ENCODE results near the gene CREG2. TPM values are rescaled to one million over a fixed set of nuclear protein-coding genes. Genes with fewer than 3 reads are reported as not detected.
A peak's percentile ranks its signal among the peaks of the same experiment; 100 is the strongest.

The CREG2 gene
- polyA plus RNA-seq, 1 donor from 2014 or later = 1.2 TPM

DNA sequence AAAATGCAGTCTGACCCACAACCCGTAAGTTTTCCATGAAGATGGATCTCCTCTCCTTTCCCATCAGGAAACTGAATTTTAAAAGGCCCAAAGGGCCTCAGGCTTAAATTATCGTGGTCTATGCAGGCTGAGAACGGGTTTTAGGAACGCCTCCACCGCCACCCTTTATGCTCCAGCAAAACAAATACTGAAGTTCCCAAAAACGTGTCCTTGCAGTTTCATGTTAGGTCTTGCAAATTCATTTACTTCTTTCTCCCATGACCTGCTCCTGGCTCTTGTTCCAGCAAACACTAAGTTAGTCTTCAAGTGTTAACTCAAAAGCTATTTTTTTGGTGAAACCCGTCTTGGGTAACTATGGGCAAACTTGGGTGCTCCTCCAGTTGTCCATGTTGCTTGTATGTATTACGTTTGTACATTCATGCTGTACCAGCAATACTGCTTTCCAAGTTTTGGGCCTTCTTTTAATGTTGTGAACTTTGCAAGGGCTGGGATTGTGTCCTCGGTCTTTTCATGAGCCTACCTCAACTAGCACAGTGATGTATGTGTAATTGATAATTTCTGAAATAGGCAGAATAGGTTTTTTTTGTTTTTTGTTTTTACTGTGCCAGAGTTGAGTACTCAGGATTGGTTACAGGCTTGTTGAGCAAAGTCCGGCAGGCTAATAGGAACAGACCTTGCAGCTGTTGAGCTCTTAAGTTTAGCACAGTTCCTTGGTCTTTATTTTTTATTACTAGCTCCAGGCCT lies 77.0 kb downstream of the CREG2 start:
- H2AFZ ChIP-seq (ENCODE audit: low read depth, low read length) = no peak overlapping the region
- peaks cover 23% of the 10 kb centered on the region for H3K79me2 ChIP-seq (replicated peaks; ENCODE audit: insufficient read depth, low read length)
- H3K9me3 ChIP-seq (ENCODE audit: low read length) = no peaks in the 10 kb centered on the region
- H3K4me2 ChIP-seq (ENCODE audit: low read length) = no peak overlapping the region
- TF ChIP-seq RAD21 (conservative IDR thresholded peaks at IDR 0.05) = no peak
- TF ChIP-seq, protein P1, sequence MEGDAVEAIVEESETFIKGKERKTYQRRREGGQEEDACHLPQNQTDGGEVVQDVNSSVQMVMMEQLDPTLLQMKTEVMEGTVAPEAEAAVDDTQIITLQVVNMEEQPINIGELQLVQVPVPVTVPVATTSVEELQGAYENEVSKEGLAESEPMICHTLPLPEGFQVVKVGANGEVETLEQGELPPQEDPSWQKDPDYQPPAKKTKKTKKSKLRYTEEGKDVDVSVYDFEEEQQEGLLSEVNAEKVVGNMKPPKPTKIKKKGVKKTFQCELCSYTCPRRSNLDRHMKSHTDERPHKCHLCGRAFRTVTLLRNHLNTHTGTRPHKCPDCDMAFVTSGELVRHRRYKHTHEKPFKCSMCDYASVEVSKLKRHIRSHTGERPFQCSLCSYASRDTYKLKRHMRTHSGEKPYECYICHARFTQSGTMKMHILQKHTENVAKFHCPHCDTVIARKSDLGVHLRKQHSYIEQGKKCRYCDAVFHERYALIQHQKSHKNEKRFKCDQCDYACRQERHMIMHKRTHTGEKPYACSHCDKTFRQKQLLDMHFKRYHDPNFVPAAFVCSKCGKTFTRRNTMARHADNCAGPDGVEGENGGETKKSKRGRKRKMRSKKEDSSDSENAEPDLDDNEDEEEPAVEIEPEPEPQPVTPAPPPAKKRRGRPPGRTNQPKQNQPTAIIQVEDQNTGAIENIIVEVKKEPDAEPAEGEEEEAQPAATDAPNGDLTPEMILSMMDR (IDR thresholded peaks at IDR 0.05; ENCODE audit: poor library complexity, severe bottlenecking) = no peak
- no peak for TF ChIP-seq SMC3 (conservative IDR thresholded peaks at IDR 0.05; ENCODE audit: poor library complexity)
- no peak for TF ChIP-seq POLR2AphosphoS5 (IDR thresholded peaks at IDR 0.05)
- no peak for TF ChIP-seq EZH2 (IDR thresholded peaks at IDR 0.05; ENCODE audit: borderline replicate concordance, insufficient read depth, low read length, poor library complexity, severe bottlenecking)
- no peak for TF ChIP-seq TAF1 (IDR thresholded peaks at IDR 0.05; ENCODE audit: low read depth)
- TF ChIP-seq, protein P2, sequence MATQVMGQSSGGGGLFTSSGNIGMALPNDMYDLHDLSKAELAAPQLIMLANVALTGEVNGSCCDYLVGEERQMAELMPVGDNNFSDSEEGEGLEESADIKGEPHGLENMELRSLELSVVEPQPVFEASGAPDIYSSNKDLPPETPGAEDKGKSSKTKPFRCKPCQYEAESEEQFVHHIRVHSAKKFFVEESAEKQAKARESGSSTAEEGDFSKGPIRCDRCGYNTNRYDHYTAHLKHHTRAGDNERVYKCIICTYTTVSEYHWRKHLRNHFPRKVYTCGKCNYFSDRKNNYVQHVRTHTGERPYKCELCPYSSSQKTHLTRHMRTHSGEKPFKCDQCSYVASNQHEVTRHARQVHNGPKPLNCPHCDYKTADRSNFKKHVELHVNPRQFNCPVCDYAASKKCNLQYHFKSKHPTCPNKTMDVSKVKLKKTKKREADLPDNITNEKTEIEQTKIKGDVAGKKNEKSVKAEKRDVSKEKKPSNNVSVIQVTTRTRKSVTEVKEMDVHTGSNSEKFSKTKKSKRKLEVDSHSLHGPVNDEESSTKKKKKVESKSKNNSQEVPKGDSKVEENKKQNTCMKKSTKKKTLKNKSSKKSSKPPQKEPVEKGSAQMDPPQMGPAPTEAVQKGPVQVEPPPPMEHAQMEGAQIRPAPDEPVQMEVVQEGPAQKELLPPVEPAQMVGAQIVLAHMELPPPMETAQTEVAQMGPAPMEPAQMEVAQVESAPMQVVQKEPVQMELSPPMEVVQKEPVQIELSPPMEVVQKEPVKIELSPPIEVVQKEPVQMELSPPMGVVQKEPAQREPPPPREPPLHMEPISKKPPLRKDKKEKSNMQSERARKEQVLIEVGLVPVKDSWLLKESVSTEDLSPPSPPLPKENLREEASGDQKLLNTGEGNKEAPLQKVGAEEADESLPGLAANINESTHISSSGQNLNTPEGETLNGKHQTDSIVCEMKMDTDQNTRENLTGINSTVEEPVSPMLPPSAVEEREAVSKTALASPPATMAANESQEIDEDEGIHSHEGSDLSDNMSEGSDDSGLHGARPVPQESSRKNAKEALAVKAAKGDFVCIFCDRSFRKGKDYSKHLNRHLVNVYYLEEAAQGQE (IDR thresholded peaks at IDR 0.05; ENCODE audit: borderline replicate concordance) = no peak
- no peak for TF ChIP-seq MXI1 (conservative IDR thresholded peaks at IDR 0.05; ENCODE audit: poor library complexity, severe bottlenecking)
- TF ChIP-seq EP300 (conservative IDR thresholded peaks at IDR 0.05; ENCODE audit: poor library complexity, severe bottlenecking) = no peak
- no peaks in the 10 kb centered on the region for H3K27me3 ChIP-seq (ENCODE audit: insufficient read depth, low read depth, low read length)
- no peak overlapping the region for H3K9ac ChIP-seq (ENCODE audit: low read length)
- no peaks in the 10 kb centered on the region for H3K9me2 ChIP-seq (ENCODE audit: insufficient read depth, low read length)
- no peaks in the 10 kb centered on the region for H3K36me3 ChIP-seq (ENCODE audit: insufficient read depth, low read length)
- H4K20me1 ChIP-seq (ENCODE audit: insufficient read depth) = no peaks in the 10 kb centered on the region
- no peak overlapping the region for H3K4me3 ChIP-seq (ENCODE audit: low read length)
- no peak overlapping the region for H3K27ac ChIP-seq (ENCODE audit: low read length)
- no peaks in the 10 kb centered on the region for H3F3A ChIP-seq (ENCODE audit: insufficient read depth, low read length, poor library complexity, severe bottlenecking)

DNA sequence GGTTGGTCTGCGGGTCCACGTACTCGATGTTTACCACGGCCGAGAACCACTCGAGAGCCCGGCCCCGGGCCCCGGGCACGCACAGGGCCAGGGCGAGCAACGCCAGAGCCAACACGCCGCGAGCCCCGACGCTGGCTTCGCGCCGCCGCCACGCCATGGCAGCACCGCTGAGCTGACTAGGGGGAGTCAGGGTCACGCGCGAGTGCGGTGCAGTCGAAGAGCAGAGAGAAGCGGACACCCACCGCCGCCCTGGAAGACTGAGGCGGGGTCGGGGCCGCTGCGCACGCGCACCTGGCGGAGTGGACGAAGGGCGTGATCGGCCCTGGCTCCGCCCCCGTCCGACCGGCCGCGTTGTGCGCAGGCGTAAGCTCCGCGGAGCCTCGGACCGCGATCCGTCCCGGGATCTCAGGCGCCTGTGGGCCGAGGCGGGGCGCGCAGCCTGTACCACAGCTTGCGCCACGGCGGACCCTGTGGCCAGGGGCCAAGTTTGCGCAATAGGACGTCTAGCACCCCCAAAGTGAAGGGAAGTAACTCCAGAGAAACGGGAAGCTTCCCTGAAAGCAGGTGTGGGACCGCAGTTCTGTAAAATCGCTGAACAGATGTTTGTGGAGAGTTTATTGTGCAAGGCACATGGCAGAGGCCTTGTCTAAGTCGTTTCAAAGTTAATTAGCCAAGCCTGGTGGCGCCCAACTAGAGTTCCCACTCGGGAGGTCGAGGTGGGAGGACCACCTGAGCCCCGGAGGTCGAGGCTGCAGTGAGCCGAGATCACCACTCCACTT lies 78.7 kb downstream of the CREG2 start, which contains the start of gene RNF149:
TSS of gene RNF149 (minus strand) at position 270 of the 779 bp plus-strand sequence. CDS start at position 157, 113 bp downstream.
- H3K9me3 ChIP-seq (ENCODE audit: low read length) = no peaks in the 10 kb centered on the region
- peak within 1 kb of the TSS; percentile 85 for H2AFZ ChIP-seq (ENCODE audit: low read depth, low read length)
- no peaks in the 10 kb centered on the region for H3K9me2 ChIP-seq (ENCODE audit: insufficient read depth, low read length)
- no peaks in the 10 kb centered on the region for H3K27me3 ChIP-seq (ENCODE audit: insufficient read depth, low read depth, low read length)
- H3K4me3 ChIP-seq (ENCODE audit: low read length) = peak within 1 kb of the TSS; percentile 93
- H3K9ac ChIP-seq (ENCODE audit: low read length) = peak within 1 kb of the TSS; percentile 78
- H3K27ac ChIP-seq (ENCODE audit: low read length) = peak within 1 kb of the TSS; percentile 52
- H3K36me3 ChIP-seq (ENCODE audit: insufficient read depth, low read length) = no peaks in the 10 kb centered on the region
- peak; percentile 85 for TF ChIP-seq POLR2AphosphoS5 (IDR thresholded peaks at IDR 0.05)
- peak; percentile 69 for TF ChIP-seq MXI1 (conservative IDR thresholded peaks at IDR 0.05; ENCODE audit: poor library complexity, severe bottlenecking)
- peak; percentile 22 for TF ChIP-seq SMC3 (conservative IDR thresholded peaks at IDR 0.05; ENCODE audit: poor library complexity)
- TF ChIP-seq, protein P1 (IDR thresholded peaks at IDR 0.05; ENCODE audit: poor library complexity, severe bottlenecking) = peak; percentile 33
- TF ChIP-seq EZH2 (IDR thresholded peaks at IDR 0.05; ENCODE audit: borderline replicate concordance, insufficient read depth, low read length, poor library complexity, severe bottlenecking) = no peak
- no peak for TF ChIP-seq RAD21 (conservative IDR thresholded peaks at IDR 0.05)
- H4K20me1 ChIP-seq (ENCODE audit: insufficient read depth) = no peaks in the 10 kb centered on the region
- no peaks in the 10 kb centered on the region for H3F3A ChIP-seq (ENCODE audit: insufficient read depth, low read length, poor library complexity, severe bottlenecking)
- peak within 1 kb of the TSS; percentile 93 for H3K4me2 ChIP-seq (ENCODE audit: low read length)
- peaks cover 26% of the 10 kb centered on the region for H3K79me2 ChIP-seq (replicated peaks; ENCODE audit: insufficient read depth, low read length)

All from neural cell (in vitro differentiated cells).